Neural cell (in vitro differentiated cells): ENCODE results near the gene NYAP2. TPM values are rescaled to one million over a fixed set of nuclear protein-coding genes. Genes with fewer than 3 reads are reported as not detected.

Experiments
- polyA plus RNA-seq: library from polyadenylated mRNA; depleted of rRNA; stranded (reverse); fragments of >200 nt; gene quantifications from 2 replicates; pipeline ENCODE4 v1.2.3, GENCODE V29; 2014
- small RNA-seq, 3 experiments: library from RNA; depleted of rRNA; stranded (forward); fragments of <200 nt; gene quantifications; one replicate each; pipeline ENCODE3, GENCODE V24; 2012

NYAP2 gene
- polyA plus RNA-seq, 1 donor from 2014 or later: 0.98 TPM

Small RNA genes within 50 kb of the gene (small RNA-seq; reads per million reads assigned to genes)
- gene AC016717.1: 0 reads per million in 3 experiments
